Measurements from ENCODE around the gene PLPP3.
A peak's percentile ranks its signal among the peaks of the same experiment; 100 is the strongest.
"Not testable (repeated sequence)": the region's sequence is repeated elsewhere in the genome, so short reads cannot be mapped to it uniquely, and the experiment has no call there.

PLPP3 gene

GRCh38 chr1:56578963-56579875 lies at the start of gene PLPP3:
TSS of gene PLPP3 (minus strand) at chr1:56579563. CDS start at chr1:56579016, 547 bp downstream.
- no peak for DNase-seq

DNA sequence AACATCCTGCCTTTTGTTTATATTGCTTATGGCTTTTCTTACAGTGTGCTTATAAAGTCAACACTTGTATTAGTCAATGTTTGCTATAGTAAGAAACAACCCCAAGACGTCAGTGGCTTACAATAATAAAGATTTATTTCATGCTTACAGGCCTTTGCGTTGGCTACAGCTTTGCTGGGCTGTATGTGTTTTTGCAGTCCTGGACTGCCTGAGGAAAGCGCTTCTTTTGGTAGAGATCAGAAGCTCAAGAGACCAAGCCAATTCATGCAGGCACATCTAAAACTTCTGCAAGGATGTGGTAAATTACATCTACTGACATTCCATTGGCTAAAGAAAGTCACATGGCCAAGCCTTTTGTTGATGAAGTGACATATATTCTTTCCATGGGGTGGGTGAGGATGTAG lies 48.3 kb upstream of the PLPP3 start:
- no peak for DNase-seq

DNA sequence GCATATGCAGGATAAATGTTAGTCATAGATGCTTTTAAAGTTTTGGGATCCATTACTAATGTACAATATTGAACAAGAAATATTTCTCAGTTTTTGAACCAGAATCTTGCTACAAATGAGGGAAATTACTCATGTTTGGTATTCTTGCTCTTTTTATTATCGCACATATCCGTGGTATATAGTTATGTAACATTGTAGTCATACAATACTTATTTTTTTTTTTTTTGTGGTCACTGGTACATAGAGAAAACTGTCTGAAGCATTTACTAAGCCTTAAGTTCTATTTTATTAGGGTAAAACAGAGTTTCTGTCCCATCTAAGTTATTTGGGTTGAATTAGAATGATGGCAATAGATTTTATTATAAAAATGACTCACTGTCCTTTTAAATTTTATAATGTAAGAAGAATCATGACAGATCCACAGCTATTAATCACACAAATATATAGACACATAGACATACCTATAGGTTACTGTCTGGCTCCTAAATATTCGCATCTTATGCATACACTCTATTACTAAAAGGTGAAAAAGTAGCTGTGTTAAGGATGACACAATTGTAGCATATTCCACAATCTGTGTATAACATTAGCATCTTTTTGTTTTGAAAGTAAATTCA lies 47.8 kb upstream of the PLPP3 start:
- no peak for DNase-seq

DNA sequence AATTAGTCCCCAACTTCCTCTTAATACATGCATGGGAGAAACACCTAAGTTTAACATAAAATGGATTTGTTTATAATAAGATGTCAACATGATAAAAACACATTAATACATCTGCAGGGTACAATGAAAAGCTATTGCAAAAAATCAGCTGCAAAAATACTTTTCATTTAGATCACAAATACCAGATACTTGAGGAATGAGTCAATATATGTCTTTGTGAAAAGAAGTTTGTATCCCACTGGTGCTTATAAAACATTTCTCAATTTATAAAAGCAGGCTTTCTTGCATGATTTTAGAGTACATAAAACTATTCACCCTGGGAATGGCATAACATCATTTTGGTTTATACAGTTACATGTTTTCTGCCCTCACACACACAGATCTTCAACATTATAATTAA lies 47.2 kb upstream of the PLPP3 start:
- no peak for DNase-seq

DNA sequence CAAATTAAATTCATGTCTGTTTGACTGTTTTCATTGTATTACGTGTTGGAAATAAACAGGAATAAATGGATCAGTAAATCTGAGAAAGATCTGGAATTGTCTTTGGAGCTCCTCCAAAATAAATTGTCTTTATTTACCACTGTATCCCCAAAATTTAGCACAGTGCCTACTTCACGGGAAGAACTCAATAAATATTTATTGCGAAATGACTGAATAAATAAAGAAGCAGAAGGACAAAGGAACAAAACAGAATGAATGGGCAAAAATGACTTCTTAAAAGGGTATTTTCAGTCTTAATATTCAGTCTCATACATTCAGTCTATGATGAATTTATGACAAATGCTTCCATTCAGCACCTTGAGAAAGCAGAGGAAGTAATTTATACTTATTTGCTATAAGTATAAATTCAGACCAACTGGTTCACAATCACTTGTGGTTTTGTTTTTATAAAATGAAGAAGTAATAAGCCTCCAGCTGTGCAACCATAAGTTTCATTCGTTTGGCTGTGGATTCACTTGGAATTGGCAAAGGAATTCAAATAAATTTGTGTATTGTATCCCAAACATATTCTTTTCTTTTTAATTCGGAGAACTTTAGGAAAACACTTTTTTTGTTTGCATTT lies 46.6 kb upstream of the PLPP3 start:
- DNase-seq = no peak

DNA sequence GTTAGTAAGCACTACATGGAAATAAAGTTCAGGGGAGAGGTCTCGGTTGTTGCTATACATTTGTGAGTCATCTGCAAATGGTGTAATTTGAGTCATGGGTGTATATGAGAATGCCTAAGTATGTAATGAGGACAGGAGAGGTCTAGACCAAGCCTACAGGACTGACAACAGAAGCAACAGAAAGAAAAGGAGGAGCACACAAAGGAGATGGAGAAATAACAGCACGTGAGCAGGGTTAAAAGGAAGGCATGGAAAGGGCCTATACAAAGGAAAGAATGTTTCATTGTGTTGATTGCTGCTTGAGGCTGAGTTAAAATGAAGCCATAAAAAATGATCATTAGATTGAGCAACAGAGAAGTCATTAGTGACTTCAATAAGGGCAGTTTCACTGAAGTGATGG lies 37.8 kb upstream of the PLPP3 start:
- peak in 1 of 2 experiments; percentile 23 for DNase-seq

GRCh38 chr1:56610770-56611169 lies 31.4 kb upstream of the PLPP3 start:
- not testable (repeated sequence) for DNase-seq

GRCh38 chr1:56610097-56610496 lies 30.7 kb upstream of the PLPP3 start:
- not testable (repeated sequence) for DNase-seq

- not testable (repeated sequence) for DNase-seq
Observed at GRCh38 chr1:56595397-56596191, 16.2 kb upstream of the PLPP3 start.

- DNase-seq = no peak
Observed at GRCh38 chr1:56591909-56592308, 12.5 kb upstream of the PLPP3 start.

DNA sequence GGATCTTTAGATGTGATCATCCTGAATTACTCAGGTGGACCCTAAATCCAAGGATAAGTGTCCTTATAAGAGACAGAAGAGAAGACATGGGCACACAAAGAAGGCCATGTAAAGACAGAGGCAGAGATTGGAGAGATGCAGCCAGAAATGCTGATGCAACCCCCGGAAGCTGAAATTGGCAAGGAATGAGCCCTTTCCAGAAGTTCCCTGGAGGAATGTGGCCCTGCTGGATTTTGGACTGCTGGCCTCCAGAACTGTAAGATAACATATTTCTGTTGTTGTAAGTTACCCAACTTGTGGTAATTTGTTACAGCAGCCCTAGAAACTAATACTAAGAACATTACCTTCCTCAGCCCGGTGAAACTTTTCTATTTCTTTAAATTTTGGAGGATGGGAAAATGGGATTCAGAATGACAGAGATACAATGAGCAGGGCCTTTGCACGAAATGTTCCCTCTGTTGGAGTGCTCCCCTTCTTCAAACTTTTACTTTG lies 11.2 kb upstream of the PLPP3 start:
- DNase-seq = no peak

GRCh38 chr1:56589369-56589768 lies 10.0 kb upstream of the PLPP3 start:
- DNase-seq = no peak

- DNase-seq = no peak
Observed at GRCh38 chr1:56586502-56586901, 7.1 kb upstream of the PLPP3 start.

GRCh38 chr1:56585985-56586384 lies 6.6 kb upstream of the PLPP3 start:
- DNase-seq = no peak

GRCh38 chr1:56584910-56585528 lies 5.7 kb upstream of the PLPP3 start:
- DNase-seq = peak in 1 of 2 experiments; percentile 18

- no peak for DNase-seq
Observed at GRCh38 chr1:56583957-56584468, 4.7 kb upstream of the PLPP3 start.

DNA sequence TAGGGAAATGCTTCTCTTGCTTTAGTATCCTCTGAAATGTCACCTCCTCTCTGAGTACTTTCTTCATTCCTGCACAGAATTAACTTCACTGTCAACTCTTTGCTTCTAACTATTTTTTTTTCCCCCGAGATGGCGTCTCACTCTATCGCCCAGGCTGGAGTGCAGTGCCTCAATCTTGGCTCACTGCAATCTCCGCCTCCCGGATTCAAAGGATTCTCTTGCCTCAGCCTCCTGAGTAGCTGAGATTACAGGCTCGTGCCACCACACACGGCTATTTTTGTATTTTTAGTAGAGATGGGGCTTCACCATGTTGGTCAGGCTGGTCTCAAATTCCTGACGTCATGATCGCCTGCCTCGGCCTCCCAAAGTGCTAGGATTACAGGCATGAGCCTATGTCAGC lies 1.4 kb upstream of the PLPP3 start:
- DNase-seq = no peak

- peak in 1 of 2 experiments; percentile 12 for DNase-seq
Observed at GRCh38 chr1:56578138-56578962, 1.0 kb downstream of the PLPP3 start.

GRCh38 chr1:56577406-56578137 lies 1.8 kb downstream of the PLPP3 start:
- DNase-seq = no peak

DNA sequence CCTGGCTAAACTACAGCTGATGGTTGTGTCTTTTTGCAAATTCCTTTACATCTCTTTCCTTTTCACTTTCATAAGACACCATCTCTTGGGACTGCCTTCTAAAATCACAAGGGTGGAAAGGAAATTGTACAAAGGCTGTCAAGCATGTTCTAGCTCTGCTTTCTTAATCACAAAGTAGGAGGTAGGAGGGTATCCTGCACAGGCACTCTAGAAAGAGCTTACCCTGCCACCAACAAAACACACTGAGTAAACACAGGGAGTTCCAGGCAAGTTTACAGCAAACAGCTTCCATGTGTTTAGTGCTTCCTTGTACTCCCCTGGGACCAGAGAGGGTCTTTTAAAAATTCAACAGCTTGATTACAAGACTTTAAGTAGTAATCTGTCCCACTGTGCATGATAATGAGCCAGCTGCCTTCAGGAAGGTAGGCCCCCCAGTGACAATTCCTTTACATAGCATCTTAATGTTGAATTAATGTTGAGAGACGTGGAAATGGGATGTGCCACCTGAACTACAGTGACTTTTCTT lies 2.4 kb downstream of the PLPP3 start:
- no peak for DNase-seq

Measured in NCI-H1930 (cell line).